ENCODE measurements around the gene ST3GAL6. TPM values are rescaled to one million over a fixed set of nuclear protein-coding genes. Genes with fewer than 3 reads are reported as not detected.

Gene ST3GAL6
- total and polyA plus RNA-seq, 2 of the 13 experiments (the other 11 are each of a cell fraction or from before 2014, with no cell fraction given): 17.5 to 23.2 TPM

DNA sequence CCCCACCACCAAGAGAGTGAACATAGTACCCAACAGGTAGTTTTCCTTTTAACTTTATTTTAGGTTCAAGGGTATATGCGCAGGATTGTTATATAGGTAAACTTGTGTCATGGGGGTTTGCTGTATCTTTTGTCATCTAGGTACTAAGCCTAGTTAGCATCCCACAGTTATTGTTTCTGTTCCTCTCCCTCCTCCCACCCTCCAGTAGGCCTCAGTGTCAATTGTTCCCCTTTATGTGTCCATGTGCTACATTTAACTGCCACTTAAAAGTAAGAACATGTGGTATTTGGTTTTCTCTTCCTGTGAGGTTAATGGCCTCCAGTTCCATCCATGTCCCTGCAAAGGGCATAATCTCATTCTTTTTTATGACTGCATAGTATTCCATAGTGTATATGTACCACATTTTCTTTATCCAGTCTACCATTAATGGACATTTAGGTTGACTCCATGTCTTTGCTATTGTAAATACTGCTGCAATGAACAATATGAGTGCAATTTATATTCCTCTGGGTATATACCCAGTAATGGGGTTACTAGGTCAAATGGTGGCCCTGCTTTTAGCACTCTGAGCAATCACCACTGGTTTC lies 66.2 kb downstream of the ST3GAL6 start:
- H3K27ac ChIP-seq (ENCODE audit: extremely low read length, insufficient read depth, low read length): no peak overlapping the region
- H2AFZ ChIP-seq (ENCODE audit: low read length): no peak overlapping the region
- in situ Hi-C loops (cut with HindIII; ENCODE audit: extremely low pct_ligation_motif_present, low pct_unique_long_range_greater_than_20kb) (no loop called here), intact Hi-C loops (cut with micrococcal nuclease; ENCODE audit: unreplicated experiment) (no loop called here)
- POLR2A ChIA-PET: no interaction called here
- H3K4me2 ChIP-seq (ENCODE audit: low read depth, low read length): no peak overlapping the region
- FAIRE-seq (no peak), ATAC-seq (no peak), DNase-seq (ENCODE audit: low spot score) (no peak)
- H3K79me2 ChIP-seq (ENCODE audit: insufficient read depth, low read length): no peaks in the 10 kb centered on the region
- H3K27me3 ChIP-seq (ENCODE audit: control insufficient read depth in 1 of 2, insufficient read depth in 2 of 2, low read length in 2 of 2): no peaks in the 10 kb centered on the region
- WGBS (ENCODE audit: low lambda C conversion rate): 100% methylated on average over 1 of the region's 1 CpG
- H3K9ac ChIP-seq (ENCODE audit: insufficient read depth, low read depth, low read length): no peak overlapping the region
- CTCF ChIA-PET (ENCODE audit: low intra/inter-chr PET ratio, low total read pairs): no interaction called here
- H3K36me3 ChIP-seq (replicated peaks in 1 of 2; ENCODE audit: control insufficient read depth in 1 of 2, insufficient read depth in 2 of 2, low read length in 2 of 2): no peaks in the 10 kb centered on the region
- no peaks in the 10 kb centered on the region for H4K20me1 ChIP-seq (ENCODE audit: insufficient read depth, low read length)
- H3K9me3 ChIP-seq (ENCODE audit: low read length): no peaks in the 10 kb centered on the region
- no peak overlapping the region for H3K4me3 ChIP-seq (replicated peaks in 1 of 3; ENCODE audit: insufficient read depth in 1 of 3, low read depth in 2 of 3, low read length in 3 of 3)
- no peaks in the 10 kb centered on the region for H3K4me1 ChIP-seq (ENCODE audit: insufficient read depth, low read length)
- no TSS peak for BruUV-seq (replicated peaks)
- TF ChIP-seq IRX3 (CRISPR knock-in tag; IDR thresholded peaks at IDR 0.05; ENCODE audit: borderline replicate concordance, low read depth) (no peak), ZNF496 (CRISPR knock-in tag; IDR thresholded peaks at IDR 0.05; ENCODE audit: insufficient replicate concordance) (no peak), ZNF678 (CRISPR knock-in tag; IDR thresholded peaks at IDR 0.05) (no peak), NFIC (IDR thresholded peaks at IDR 0.05; ENCODE audit: low read length) (no peak), ZNF460 (CRISPR knock-in tag; IDR thresholded peaks at IDR 0.05; ENCODE audit: borderline replicate concordance) (no peak), ZNF841 (CRISPR knock-in tag; IDR thresholded peaks at IDR 0.05; ENCODE audit: borderline replicate concordance) (no peak), TMF1 (CRISPR knock-in tag; IDR thresholded peaks at IDR 0.05; ENCODE audit: low read depth) (no peak), NKX3-1 (CRISPR knock-in tag; IDR thresholded peaks at IDR 0.05) (no peak), FOXA1 (IDR thresholded peaks at IDR 0.05) (no peak), FOXA1 (CRISPR knock-in tag; IDR thresholded peaks at IDR 0.05) (no peak), RARG (CRISPR knock-in tag; IDR thresholded peaks at IDR 0.05; ENCODE audit: low read depth) (no peak), ZNF83 (CRISPR knock-in tag; IDR thresholded peaks at IDR 0.05; ENCODE audit: borderline replicate concordance) (no peak)
- TF ChIP-seq, protein P1, sequence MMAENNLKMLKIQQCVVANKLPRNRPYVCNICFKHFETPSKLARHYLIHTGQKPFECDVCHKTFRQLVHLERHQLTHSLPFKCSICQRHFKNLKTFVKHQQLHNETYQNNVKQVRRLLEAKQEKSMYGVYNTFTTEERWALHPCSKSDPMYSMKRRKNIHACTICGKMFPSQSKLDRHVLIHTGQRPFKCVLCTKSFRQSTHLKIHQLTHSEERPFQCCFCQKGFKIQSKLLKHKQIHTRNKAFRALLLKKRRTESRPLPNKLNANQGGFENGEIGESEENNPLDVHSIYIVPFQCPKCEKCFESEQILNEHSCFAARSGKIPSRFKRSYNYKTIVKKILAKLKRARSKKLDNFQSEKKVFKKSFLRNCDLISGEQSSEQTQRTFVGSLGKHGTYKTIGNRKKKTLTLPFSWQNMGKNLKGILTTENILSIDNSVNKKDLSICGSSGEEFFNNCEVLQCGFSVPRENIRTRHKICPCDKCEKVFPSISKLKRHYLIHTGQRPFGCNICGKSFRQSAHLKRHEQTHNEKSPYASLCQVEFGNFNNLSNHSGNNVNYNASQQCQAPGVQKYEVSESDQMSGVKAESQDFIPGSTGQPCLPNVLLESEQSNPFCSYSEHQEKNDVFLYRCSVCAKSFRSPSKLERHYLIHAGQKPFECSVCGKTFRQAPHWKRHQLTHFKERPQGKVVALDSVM (CRISPR knock-in tag; IDR thresholded peaks at IDR 0.05): no peak
- TF ChIP-seq, protein P2, sequence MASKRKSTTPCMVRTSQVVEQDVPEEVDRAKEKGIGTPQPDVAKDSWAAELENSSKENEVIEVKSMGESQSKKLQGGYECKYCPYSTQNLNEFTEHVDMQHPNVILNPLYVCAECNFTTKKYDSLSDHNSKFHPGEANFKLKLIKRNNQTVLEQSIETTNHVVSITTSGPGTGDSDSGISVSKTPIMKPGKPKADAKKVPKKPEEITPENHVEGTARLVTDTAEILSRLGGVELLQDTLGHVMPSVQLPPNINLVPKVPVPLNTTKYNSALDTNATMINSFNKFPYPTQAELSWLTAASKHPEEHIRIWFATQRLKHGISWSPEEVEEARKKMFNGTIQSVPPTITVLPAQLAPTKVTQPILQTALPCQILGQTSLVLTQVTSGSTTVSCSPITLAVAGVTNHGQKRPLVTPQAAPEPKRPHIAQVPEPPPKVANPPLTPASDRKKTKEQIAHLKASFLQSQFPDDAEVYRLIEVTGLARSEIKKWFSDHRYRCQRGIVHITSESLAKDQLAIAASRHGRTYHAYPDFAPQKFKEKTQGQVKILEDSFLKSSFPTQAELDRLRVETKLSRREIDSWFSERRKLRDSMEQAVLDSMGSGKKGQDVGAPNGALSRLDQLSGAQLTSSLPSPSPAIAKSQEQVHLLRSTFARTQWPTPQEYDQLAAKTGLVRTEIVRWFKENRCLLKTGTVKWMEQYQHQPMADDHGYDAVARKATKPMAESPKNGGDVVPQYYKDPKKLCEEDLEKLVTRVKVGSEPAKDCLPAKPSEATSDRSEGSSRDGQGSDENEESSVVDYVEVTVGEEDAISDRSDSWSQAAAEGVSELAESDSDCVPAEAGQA (IDR thresholded peaks at IDR 0.05; ENCODE audit: low read depth): no peak
- TF ChIP-seq, protein P2 (CRISPR knock-in tag; IDR thresholded peaks at IDR 0.05; ENCODE audit: borderline replicate concordance): no peak
